Neuronal stem cell (in vitro differentiated cells): ENCODE data around the gene ZNF778.
"Not testable (repeated sequence)": the region's sequence is repeated elsewhere in the genome, so short reads cannot be mapped to it uniquely, and the experiment has no call there.

Experiments
- DNase-seq: peaks from one replicate; pipeline ENCODE4 v3.0.0-alpha.2; 2013; ENCODE audit warnings: low spot score
- H2AFZ ChIP-seq: one replicate; pipeline ENCODE4 v1.6.1; 2013; ENCODE audit warnings: mild to moderate bottlenecking, low read length, inconsistent platforms
- H2AK5ac ChIP-seq: 2 replicates; pipeline ENCODE4 v1.6.1; 2013; ENCODE audit warnings: low read depth, mild to moderate bottlenecking, inconsistent platforms, low read length, moderate library complexity, mixed read lengths
- H2BK120ac ChIP-seq: 2 replicates; pipeline ENCODE4 v1.6.1; 2013; ENCODE audit warnings: low read depth, mild to moderate bottlenecking, inconsistent platforms, low read length, moderate library complexity, mixed read lengths
- H2BK12ac ChIP-seq: one replicate; pipeline ENCODE4 v1.6.1; 2013; ENCODE audit warnings: low read length, inconsistent platforms
- H2BK15ac ChIP-seq: 2 replicates; pipeline ENCODE4 v1.6.1; 2013; ENCODE audit warnings: mild to moderate bottlenecking, low read length, inconsistent platforms, mixed read lengths
- H2BK5ac ChIP-seq: one replicate; pipeline ENCODE4 v1.6.1; 2013; ENCODE audit warnings: inconsistent platforms, mild to moderate bottlenecking, low read length, moderate library complexity
- H3K14ac ChIP-seq: one replicate; pipeline ENCODE4 v1.6.1; 2013; ENCODE audit warnings: low read length, inconsistent platforms
- H3K18ac ChIP-seq: 2 replicates; pipeline ENCODE4 v1.6.1; 2013; ENCODE audit warnings: low read length, inconsistent platforms
- H3K23ac ChIP-seq: 2 replicates; pipeline ENCODE4 v1.6.1; 2013; ENCODE audit warnings: low read depth, mild to moderate bottlenecking, mixed read lengths, low read length, inconsistent platforms; ENCODE audit not compliant: poor library complexity
- H3K27ac ChIP-seq: replicated peaks from 3 replicates; pipeline ENCODE4 v1.5.1; 2013; ENCODE audit warnings: low read length, inconsistent platforms
- H3K27me3 ChIP-seq, 3 experiments: 2 replicates each; pipeline ENCODE4 v1.6.1; 2013; ENCODE audit warnings: low read length in 3 of 3, mild to moderate bottlenecking in 2 of 3, inconsistent platforms in 1 of 3, low read depth in 1 of 3, mixed read lengths in 1 of 3, moderate library complexity in 1 of 3; ENCODE audit not compliant: control insufficient read depth in 3 of 3, insufficient read depth in 3 of 3
- H3K36me3 ChIP-seq, 2 donors: replicated peaks in 1 of 2; 2 replicates each; pipeline ENCODE4 v1.6.1; 2013; ENCODE audit warnings: low read length in 2 of 2; ENCODE audit not compliant: control insufficient read depth in 2 of 2, insufficient read depth in 2 of 2
- H3K4ac ChIP-seq: 2 replicates; pipeline ENCODE4 v1.6.1; 2013; ENCODE audit warnings: inconsistent platforms, mild to moderate bottlenecking, low read length, moderate library complexity
- H3K4me1 ChIP-seq, 2 donors: 1 replicate in 1 of 2; 2 replicates in 1 of 2; pipeline ENCODE4 v1.6.1; 2013; ENCODE audit warnings: low read length in 2 of 2, low read depth in 1 of 2; ENCODE audit not compliant: control insufficient read depth in 2 of 2, insufficient read depth in 1 of 2
- H3K4me2 ChIP-seq: one replicate; pipeline ENCODE4 v1.6.1; 2013; ENCODE audit warnings: mild to moderate bottlenecking, low read length, inconsistent platforms; ENCODE audit not compliant: insufficient read depth, poor library complexity, severe bottlenecking
- H3K4me3 ChIP-seq, 2 donors: 2 replicates each; pipeline ENCODE4 v1.5.1; 2013; ENCODE audit warnings: low read length in 2 of 2, mild to moderate bottlenecking in 2 of 2, inconsistent platforms in 1 of 2, moderate library complexity in 1 of 2
- H3K79me1 ChIP-seq: one replicate; pipeline ENCODE4 v1.6.1; 2013; ENCODE audit warnings: low read depth, mild to moderate bottlenecking, inconsistent platforms, low read length, moderate library complexity
- H3K9ac ChIP-seq: one replicate; pipeline ENCODE4 v1.6.1; 2013; ENCODE audit warnings: mild to moderate bottlenecking, low read depth, low read length, inconsistent platforms; ENCODE audit not compliant: poor library complexity
- H3K9me3 ChIP-seq, 2 donors: replicated peaks in 1 of 2; 2 replicates each; pipeline versions ENCODE3 to v1.6.1; 2013; ENCODE audit warnings: low read length in 2 of 2, mild to moderate bottlenecking in 2 of 2, inconsistent platforms in 1 of 2, low read depth in 1 of 2, mixed read lengths in 1 of 2, moderate library complexity in 1 of 2; ENCODE audit not compliant: control insufficient read depth in 2 of 2, insufficient read depth in 1 of 2
- H4K8ac ChIP-seq: one replicate; pipeline ENCODE4 v1.6.1; 2013; ENCODE audit warnings: low read depth, mild to moderate bottlenecking, inconsistent platforms, low read length, moderate library complexity
- H4K91ac ChIP-seq: one replicate; pipeline ENCODE4 v1.6.1; 2013; ENCODE audit warnings: low read length, low read depth, mild to moderate bottlenecking, inconsistent platforms; ENCODE audit not compliant: poor library complexity
- WGBS, 2 donors: extraction: QIAGEN DNeasy Blood & Tissue Kit; methylation state at CpG; one replicate each; pipeline ENCODE4 v1.1.7; 2013; ENCODE audit warnings: missing lambda C conversion rate in 2 of 2, mixed read lengths in 1 of 2; ENCODE audit not compliant: insufficient read length in 2 of 2, insufficient replicate concordance in 1 of 2; ENCODE audit errors: extremely low coverage in 2 of 2; 5-methylcytosine and 5-hydroxymethylcytosine counted together

Gene ZNF778

GRCh38 chr16:89266521-89267134 is 49.1 kb downstream of the ZNF778 start:
- Histone ChIP-seq H4K8ac (peak overlapping the region; percentile 86), H3K23ac (peak overlapping the region; percentile 31), H2BK12ac (no peak overlapping the region), H3K9ac (peak overlapping the region; percentile 44), H3K4me2 (no peak overlapping the region), H3K4me1 (no peaks in the 10 kb centered on the region), H3K27me3 (no peaks in the 10 kb centered on the region), H2BK15ac (no peak overlapping the region), H3K79me1 (peaks cover 2% of the 10 kb centered on the region), H2BK5ac (no peak overlapping the region), H2BK120ac (no peak overlapping the region), H2AK5ac (no peak overlapping the region), H3K18ac (no peak overlapping the region), H3K36me3 (peaks cover 28 to 61% of the 10 kb centered on the region in 2 donors), H3K27ac (no peak overlapping the region), H3K14ac (no peak overlapping the region), H4K91ac (peak overlapping the region; percentile 72), H3K4me3 (peak overlapping the region in 1 of 2 donors; percentile 25), H3K4ac (no peak overlapping the region), H3K9me3 (peaks cover 0 to 12% of the 10 kb centered on the region in 2 donors), H2AFZ (no peak overlapping the region)
- no CpG with 5 or more reads among the region's 17 CpGs for WGBS, 2 donors
- DNase-seq = no peak

- DNase-seq, H2BK120ac ChIP-seq, H3K14ac ChIP-seq, H3K9ac ChIP-seq, H2AFZ ChIP-seq, H4K8ac ChIP-seq, H3K4me3 ChIP-seq, H3K4me1 ChIP-seq, H3K9me3 ChIP-seq, H3K27ac ChIP-seq, H3K27me3 ChIP-seq, H2AK5ac ChIP-seq, H2BK15ac ChIP-seq, H3K23ac ChIP-seq, H3K4me2 ChIP-seq, H2BK12ac ChIP-seq, H4K91ac ChIP-seq, H3K4ac ChIP-seq, H3K79me1 ChIP-seq, H2BK5ac ChIP-seq, H3K18ac ChIP-seq: not testable (repeated sequence)
- H3K36me3 ChIP-seq = peaks cover 31 to 71% of the 10 kb centered on the region in 2 donors
- no CpG with 5 or more reads among the region's 15 CpGs for WGBS, 2 donors
These were observed 50.2 kb downstream of the ZNF778 start for GRCh38 chr16:89267746-89268145.

GRCh38 chr16:89268585-89268984 is 51.1 kb downstream of the ZNF778 start:
- H3K23ac ChIP-seq = no peak overlapping the region
- DNase-seq = no peak
- no peak overlapping the region for H2BK5ac ChIP-seq
- H3K27ac ChIP-seq = no peak overlapping the region
- H3K79me1 ChIP-seq = peaks cover 2% of the 10 kb centered on the region
- H2BK15ac ChIP-seq = no peak overlapping the region
- H2BK12ac ChIP-seq = no peak overlapping the region
- H3K4ac ChIP-seq = no peak overlapping the region
- H3K18ac ChIP-seq = no peak overlapping the region
- H3K4me1 ChIP-seq = no peaks in the 10 kb centered on the region
- no peak overlapping the region for H3K4me2 ChIP-seq
- no CpG with 5 or more reads among the region's 19 CpGs for WGBS, 2 donors
- H3K9ac ChIP-seq = no peak overlapping the region
- no peak overlapping the region for H4K8ac ChIP-seq
- H3K36me3 ChIP-seq = peaks cover 34 to 80% of the 10 kb centered on the region in 2 donors
- no peaks in the 10 kb centered on the region for H3K27me3 ChIP-seq
- H3K14ac ChIP-seq = no peak overlapping the region
- H2AK5ac ChIP-seq = no peak overlapping the region
- H4K91ac ChIP-seq = no peak overlapping the region
- H2BK120ac ChIP-seq = no peak overlapping the region
- no peak overlapping the region for H3K4me3 ChIP-seq
- H2AFZ ChIP-seq = no peak overlapping the region
- H3K9me3 ChIP-seq = peaks cover 0 to 5% of the 10 kb centered on the region in 2 donors

- peaks cover 39 to 85% of the 10 kb centered on the region in 2 donors for H3K36me3 ChIP-seq
- no peaks in the 10 kb centered on the region for H3K27me3 ChIP-seq
- H3K14ac ChIP-seq = no peak overlapping the region
- WGBS, 2 donors = no CpG with 5 or more reads among the region's 14 CpGs
- no peak overlapping the region for H2BK5ac ChIP-seq
- peaks cover 4% of the 10 kb centered on the region for H3K79me1 ChIP-seq
- no peak overlapping the region for H3K4me3 ChIP-seq
- no peak overlapping the region for H3K4me2 ChIP-seq
- H2AK5ac ChIP-seq = no peak overlapping the region
- H4K91ac ChIP-seq = no peak overlapping the region
- no peaks in the 10 kb centered on the region for H3K4me1 ChIP-seq
- no peak overlapping the region for H3K23ac ChIP-seq
- H2BK120ac ChIP-seq = no peak overlapping the region
- H3K9me3 ChIP-seq = peaks cover 0 to 4% of the 10 kb centered on the region in 2 donors
- H3K27ac ChIP-seq = no peak overlapping the region
- no peak for DNase-seq
- no peak overlapping the region for H2BK12ac ChIP-seq
- H2AFZ ChIP-seq = no peak overlapping the region
- H3K18ac ChIP-seq = no peak overlapping the region
- no peak overlapping the region for H2BK15ac ChIP-seq
- H3K9ac ChIP-seq = no peak overlapping the region
- H3K4ac ChIP-seq = no peak overlapping the region
- H4K8ac ChIP-seq = no peak overlapping the region
These were observed 51.7 kb downstream of the ZNF778 start for GRCh38 chr16:89268987-89269735.
